GM18858 (cell line): ENCODE results near the gene BNC1.

Experiments used
- ATAC-seq: cut with Tn5 transposase; IDR thresholded peaks from one replicate; pipeline ENCODE4 v1.9.1; 2021; ENCODE audit not compliant: unreplicated experiment

Gene BNC1, protein sequence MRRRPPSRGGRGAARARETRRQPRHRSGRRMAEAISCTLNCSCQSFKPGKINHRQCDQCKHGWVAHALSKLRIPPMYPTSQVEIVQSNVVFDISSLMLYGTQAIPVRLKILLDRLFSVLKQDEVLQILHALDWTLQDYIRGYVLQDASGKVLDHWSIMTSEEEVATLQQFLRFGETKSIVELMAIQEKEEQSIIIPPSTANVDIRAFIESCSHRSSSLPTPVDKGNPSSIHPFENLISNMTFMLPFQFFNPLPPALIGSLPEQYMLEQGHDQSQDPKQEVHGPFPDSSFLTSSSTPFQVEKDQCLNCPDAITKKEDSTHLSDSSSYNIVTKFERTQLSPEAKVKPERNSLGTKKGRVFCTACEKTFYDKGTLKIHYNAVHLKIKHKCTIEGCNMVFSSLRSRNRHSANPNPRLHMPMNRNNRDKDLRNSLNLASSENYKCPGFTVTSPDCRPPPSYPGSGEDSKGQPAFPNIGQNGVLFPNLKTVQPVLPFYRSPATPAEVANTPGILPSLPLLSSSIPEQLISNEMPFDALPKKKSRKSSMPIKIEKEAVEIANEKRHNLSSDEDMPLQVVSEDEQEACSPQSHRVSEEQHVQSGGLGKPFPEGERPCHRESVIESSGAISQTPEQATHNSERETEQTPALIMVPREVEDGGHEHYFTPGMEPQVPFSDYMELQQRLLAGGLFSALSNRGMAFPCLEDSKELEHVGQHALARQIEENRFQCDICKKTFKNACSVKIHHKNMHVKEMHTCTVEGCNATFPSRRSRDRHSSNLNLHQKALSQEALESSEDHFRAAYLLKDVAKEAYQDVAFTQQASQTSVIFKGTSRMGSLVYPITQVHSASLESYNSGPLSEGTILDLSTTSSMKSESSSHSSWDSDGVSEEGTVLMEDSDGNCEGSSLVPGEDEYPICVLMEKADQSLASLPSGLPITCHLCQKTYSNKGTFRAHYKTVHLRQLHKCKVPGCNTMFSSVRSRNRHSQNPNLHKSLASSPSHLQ

DNA sequence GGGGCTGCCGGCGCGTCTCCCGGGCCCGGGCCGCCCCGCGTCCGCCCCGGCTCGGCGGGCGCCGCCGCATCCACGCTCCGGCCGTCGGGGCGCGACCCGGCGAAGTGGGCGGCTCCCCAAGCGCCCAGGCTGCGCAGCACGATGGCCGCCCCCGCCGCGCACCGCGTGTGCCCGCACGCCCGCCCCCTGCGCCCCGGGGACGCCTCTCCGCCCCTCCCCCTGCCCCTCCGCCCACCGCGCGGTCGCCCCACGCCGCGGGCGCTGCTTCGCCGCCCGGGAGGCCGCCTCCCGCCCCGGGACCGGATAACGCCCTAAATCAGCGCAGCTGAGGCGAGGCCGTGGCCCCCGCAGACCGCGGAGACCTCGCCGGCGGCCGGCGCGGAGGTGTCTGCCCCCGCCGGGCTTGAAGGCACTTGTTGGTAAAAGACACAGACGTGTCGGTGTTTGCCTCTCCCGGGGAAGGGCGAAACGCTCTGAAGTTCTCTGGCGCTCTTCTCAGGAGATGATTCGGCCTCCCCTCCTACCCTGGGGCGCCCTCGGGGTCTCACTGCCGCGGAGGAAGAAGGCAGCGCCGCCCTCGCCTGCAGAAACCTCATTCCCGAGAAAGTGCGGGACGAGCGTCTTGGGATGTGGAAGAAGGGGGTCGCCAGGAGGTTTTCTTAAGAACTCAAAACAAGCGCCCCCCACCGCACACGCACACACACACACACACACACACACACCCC, at the start of gene BNC1:
TSS of gene BNC1 (minus strand) at position 106 of the 725 bp plus-strand sequence. CDS start at position 70, 36 bp downstream.
- no peak for ATAC-seq

DNA sequence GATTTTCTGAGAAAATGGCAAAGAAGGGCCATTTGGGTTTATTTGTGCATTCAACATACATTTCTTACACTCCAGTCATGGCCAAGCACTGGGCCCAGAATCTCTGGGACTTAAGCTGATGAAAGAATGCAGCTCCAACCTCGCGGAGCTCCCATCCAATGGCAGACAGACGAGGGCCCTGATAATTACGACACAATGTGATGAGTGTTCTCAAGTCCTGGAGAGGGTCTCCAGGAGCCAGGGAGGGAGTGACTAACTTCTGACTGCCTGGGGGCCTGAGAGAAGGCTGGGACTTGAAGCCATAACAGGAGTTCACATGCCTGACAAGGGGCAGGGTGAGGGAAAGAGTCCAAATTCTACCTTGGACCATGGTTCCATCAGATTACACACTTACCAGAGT, 42.6 kb upstream of the BNC1 start:
- ATAC-seq: no peak

DNA sequence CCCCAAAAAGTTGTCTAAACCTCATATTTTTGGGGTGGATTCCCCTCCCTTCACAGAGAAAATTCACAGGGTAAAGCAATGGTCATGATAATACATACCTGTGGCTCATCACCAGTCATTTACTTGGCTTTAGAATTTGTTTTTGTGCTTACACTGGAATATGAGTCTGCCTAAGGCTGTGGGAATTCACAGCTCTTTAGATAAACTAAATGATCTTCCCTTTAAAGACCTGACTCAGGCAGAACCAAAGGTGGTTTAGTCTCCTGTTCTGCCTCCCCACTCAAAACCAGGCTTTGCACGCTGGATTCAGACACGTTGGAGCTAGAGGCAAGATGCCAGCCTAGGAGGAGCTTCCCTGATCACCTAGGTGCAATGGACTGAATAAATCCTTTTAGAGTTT, 40.3 kb upstream of the BNC1 start:
- ATAC-seq: no peak

DNA sequence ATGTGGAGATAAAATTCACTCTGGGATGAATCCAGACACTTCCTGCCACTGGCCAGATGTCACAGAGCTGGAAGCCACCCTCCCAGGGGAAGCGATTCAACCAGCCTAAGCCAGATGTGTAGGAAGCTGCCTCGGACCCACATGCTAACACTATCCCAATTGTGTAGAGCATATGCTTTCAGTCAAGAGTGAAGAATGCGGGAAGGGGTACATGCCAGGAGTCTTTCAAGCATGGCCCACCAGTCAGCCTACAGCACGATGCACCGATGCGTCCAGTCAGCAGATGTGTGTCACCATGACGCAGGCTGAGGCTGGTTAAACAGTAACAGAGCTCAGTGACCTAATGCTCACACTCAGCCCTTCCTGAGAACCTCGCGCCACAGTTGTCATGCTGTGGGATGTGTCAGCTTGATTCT, 38.8 kb upstream of the BNC1 start:
- ATAC-seq: no peak

DNA sequence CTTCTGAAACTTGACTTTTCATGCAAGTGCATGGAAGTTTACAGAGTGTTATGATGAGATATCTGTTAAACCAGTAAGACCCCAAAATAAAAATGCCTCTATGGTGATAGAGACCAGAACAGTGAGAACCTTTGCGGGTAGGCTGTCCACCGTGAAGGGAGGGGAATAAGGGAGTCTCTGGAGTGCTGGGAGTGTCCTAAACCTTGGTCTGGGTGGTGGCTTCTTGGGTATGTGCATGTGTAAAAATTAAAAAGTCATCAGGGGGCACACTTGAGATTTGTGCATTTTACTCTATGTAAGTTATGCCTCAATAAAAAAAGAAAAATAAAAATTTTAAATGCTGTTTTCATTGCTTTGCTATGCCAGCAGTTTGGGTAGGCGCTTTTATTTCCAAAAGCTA, 38.2 kb upstream of the BNC1 start:
- no peak for ATAC-seq

DNA sequence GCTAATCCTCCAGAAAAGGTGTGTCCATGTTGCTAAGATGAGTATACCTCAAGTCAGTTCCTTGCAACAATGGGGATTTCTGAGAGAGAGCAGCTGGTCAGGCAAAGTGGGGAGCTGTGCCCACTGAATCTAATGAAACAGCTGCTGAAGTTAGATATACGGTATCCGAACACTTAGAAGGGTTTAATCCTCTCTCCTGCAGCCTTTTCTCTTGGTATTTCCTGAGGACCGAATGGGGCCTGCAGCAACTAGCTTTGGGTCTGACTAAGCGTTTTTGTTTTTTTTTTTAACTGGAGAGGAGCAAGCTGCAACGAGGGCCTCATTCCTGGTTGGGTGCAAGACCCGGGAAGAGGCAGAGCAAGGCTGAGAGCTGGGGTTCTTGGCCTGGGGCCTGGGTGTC, 37.6 kb upstream of the BNC1 start:
- ATAC-seq: no peak

DNA sequence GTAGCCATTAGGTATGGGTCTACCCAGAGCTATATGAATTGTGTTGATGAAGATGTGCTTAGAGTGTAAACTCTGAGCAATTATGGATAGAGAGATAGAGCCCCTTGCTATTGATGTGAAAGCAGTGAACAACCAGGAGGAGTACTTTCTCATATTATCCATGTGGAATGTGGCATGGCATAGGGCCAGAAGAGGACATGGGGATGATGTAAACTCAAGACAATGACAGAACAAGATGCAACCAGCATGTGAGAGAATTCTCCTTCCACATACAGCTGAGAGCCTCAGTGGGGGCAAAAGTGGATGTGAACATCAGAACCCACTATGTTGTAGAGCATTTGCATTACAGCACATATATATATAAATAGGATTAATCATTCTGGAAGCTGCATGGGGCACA, 36.4 kb upstream of the BNC1 start:
- ATAC-seq: no peak

DNA sequence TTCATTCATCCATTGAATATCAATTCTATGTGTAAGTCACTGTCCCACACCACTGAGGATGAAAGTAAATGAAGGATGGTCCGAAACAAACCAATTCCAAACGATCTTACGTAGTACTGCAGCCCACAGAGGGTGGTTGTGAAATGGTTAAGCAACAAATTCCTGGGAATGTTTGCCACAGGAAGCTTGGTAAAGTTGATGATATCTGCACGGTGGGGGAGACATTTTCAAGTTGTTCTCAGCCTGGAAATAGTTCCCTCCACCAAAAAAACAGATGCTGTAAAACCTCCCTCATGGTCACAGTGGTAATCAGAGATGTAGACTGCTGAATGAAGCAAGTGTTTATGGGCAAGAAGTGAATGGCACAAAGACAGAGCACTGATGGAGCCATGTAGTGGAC, 35.9 kb upstream of the BNC1 start:
- no peak for ATAC-seq

DNA sequence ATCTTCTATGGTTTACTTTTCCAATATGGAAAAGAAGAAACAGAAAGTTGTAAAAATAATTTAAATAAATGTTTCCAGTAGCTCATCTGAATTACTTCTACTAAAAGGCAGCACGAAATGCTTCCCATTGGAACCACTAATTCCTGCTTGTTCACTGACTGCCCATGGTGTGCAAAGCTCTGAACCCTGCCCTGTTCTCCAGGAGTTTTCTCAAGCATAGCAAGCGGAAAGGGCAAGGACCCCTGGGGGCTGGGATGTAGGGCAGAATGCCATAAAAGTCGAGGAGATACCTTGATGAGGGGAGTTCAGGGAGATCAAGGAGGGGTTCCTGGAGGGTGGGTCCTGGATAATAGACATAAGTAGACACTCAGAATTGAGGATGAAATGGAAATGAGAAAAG, 35.3 kb upstream of the BNC1 start:
- no peak for ATAC-seq

DNA sequence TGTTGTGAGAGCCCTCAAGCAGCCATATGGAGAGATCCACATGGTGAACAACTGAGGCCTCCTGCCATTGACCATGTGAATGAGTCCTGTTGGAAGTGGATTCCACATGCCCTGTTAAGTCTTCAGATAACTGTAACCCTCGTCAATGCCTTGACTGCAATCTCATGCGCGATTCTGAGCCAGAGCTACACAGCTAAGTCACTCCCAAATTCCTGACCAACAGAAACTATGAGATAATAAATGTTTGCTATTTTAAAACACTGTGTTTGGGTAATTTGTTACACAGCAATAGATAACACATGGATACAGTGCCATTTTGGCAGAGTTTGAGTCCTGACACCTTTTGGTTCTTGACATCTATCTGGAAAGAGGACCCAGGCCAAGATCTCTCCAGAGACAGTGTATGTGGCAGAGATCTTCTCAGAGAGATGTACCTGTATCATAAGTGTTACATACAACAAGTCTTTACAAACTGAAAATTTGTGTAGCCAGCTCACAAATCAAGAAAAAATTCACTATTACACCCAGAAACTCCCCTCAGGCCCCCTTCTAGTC, 34.5 kb upstream of the BNC1 start:
- ATAC-seq: no peak

DNA sequence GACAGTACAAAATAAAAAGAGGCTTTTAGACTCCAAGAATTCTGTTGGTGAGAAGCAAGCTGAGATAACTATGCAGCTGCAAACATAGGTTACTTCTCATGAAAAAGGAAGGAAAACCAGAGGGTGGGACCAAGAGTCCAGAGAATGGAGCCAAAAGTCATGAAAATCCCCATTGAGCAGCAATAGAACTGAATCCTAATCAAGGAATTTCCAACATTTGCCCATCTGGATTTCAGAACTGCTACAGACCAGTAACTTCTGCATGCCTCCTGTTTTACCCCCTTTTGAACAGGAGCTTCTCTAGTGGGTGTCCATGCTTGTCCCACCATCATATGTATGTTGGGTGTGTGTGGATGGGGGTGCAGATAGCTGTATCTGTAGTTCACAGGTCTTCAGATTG, 33.6 kb upstream of the BNC1 start:
- ATAC-seq: no peak

DNA sequence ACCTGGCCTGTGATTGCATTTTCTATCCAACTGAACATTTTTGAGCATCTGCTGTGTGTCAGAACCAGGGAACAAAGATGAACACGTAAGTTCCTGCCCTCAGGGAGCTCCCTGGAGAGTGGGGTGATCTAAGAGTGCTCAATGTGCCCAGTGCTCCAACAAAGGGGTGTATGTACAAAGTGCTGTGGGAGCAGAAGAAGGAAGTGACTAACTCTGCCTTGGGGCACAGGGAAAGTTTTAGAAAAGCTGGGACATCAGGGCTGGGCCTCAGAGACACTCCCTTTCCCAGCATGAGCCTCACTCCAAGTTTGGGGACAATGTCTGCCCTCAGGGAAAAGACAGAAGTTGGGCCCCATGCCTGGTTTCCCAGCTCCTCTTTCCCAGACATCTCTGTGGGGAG, 27.6 kb upstream of the BNC1 start:
- ATAC-seq: no peak

DNA sequence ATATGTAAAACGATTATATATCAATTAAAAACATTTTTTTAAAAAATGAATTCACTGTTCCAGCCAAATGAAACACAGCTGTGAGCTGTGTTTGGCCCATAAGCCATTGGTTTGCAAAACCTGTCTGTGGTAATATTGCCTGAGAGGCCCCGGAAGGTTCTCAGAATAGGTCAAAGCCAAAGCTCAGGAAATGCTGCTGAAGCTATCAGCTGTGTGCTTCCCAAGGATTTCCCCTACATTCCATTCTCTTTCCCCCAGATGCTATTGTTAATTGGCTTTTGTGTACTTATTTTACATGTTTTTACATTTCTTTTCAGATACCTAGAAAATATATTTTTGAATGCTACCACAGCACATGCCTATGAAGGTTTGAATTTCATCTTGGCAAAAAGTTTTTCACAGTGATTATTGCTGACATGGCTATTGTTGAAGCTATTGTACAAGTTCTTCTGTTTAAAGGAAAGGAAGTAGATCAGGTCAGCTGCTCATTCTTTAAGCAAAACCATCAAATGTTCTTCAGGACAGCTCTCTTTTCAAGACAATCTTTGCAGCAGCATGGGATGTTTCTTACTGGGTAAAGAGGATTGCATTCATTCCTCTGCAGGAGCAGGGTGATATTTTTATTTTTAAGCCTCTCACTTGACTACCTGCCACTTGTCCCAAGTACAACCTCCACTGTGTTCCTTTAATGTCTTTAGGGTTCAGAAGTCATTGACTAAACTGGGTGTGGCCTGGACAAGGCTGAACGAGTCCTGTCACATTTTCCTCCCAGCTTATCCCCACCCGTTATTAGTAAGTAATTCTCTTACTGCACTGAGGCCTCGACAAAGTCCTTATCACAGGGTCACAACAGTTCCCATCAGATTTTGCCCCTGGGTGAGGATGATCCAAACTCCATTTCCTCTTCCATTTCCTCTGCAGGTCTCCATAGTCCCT, 26.3 kb upstream of the BNC1 start:
- no peak for ATAC-seq

DNA sequence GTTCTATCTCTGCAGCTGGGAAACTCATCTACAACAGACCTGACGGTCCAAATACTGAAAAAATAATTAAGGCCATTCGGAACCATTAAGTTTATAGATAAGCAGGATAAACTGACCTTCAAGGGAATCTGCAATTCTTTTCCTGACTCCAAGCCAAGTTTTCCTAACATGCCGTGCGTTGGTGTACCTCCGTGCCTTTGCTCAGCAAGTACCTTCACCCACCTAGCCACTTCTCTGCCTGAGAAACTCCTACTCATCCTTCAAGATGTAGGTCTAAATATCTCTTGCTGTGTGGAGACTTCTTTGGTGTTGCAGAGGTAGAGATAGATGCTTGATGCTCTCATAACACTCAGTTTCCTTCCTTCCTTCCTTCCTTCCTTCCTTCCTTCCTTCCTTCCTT, 24.2 kb upstream of the BNC1 start:
- no peak for ATAC-seq

DNA sequence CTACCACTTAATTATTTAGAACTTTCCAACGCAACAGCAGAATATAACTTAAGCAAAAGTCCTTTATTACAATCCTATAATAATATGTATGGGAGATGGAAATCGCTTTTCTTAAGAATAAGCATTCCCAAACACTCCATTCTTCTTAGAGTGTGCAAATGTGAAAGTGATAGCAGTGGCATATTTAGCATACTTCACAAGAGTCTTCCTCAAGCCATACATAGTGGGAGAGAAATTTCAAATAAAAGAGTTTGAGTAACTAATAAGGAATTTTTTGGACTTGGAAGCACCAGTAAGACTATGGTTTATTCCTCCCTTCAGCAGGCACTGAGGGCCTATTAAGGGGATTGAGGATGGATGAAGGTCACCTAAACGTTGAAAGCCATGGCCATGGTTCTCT, 22.1 kb upstream of the BNC1 start:
- ATAC-seq: no peak

DNA sequence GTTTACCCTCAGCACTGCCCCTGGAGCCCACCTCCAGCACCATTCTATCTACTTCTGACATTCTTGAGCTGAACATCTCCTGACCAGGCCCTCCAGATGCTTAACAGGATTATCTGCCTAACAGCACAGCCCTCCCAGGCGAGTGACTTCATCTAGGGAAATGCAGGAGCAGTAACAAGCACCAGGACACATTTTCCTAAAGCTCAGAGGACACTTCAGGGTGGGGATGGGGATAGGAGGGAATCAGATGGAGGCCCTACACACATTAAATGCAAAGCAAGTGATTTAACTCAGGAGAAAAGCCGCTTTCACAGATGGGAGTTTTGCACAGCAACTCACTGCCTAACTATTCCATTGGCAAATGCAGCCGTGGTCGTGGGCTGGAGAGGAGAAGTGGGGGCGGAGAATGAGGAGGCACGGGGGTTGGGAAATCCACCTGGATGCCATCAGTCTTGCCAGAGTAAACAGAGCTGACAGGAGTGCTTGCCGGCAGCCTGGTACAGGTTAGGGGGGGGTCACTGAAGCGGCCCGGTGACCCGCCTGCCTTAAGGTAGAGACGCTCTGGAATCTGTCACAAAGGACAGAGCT, 21.3 kb upstream of the BNC1 start:
- no peak for ATAC-seq

DNA sequence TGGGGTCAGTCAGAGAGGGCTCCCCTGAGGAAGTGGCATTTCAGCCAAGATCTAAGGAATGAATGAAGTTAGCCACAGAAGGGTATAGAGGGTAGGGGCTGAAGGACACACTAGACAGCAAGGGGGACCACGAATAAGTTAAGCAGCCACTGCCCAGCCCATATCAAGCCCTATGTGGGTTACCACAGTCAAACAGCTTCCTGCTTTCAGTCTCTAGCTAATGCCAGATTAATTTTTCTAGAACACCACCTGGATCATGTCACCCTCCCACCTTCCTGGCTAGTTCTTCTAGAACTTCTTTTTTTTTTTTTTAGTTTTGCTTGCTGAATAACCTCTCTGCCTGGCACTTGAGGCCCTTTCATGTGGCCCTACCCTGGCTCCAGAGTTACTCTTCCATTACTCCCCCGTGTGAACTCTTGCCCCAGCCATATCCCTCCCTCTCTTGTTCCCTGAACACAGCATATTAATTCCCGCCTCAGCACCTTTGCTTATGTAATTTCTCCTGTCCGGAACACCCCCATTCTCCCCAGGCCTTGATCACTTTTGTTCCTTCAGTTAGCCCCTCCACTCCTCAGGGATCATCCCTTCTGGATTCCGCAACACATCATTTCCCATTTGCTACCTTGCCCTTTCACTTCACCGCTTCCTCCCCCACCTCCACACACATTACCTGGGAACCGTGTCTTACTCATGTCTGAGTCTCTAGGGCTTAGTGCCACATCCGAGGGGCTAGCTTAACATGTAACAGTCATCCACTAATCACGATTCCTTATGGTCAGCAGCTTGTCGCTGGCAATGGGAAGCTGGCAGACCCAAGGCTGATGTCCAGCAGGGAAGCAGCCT, 20.6 kb upstream of the BNC1 start:
- ATAC-seq: no peak

DNA sequence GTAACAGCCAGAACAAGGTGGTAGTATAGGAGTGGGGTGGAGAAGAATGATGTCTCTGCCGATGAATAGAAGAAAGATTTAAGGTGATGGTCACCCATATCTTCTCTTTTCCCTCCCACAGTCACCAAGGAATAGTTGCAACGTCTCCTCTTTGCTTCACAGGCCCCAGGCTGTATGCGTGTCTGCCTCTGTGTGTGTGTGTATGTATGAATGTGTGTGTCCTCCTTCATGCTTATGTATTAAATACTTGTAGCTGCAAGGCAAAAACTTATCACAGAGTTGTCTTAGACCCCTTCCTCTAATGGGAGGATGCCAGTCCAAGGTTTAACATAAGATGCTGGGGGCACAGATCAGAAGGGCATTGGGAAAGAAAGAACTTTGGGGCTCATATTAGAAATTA, 19.1 kb upstream of the BNC1 start:
- no peak for ATAC-seq

DNA sequence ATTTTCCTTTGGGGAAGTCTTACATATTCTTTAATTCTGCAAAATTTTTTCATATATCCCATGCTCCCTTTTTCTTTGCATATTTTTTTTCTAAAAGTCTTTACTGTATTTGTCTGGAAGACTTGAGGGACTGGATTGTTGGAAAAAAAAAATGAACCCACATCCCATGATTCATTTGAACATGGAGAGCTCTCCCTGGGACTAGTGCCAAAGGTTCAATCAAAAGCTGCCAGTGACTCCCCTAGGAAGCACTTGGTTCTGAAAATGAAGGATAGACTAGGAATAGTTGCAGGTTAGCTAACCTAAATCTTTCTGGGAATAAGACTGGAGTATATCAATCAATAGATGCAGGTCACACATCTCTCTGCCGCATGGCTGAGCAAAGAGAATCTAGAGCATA, 16.4 kb upstream of the BNC1 start:
- no peak for ATAC-seq
